ENCODE results near the gene NCMAP.
"Not testable (repeated sequence)": the region's sequence is repeated elsewhere in the genome, so short reads cannot be mapped to it uniquely, and the experiment has no call there.

The NCMAP gene, protein sequence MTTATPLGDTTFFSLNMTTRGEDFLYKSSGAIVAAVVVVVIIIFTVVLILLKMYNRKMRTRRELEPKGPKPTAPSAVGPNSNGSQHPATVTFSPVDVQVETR

DNA sequence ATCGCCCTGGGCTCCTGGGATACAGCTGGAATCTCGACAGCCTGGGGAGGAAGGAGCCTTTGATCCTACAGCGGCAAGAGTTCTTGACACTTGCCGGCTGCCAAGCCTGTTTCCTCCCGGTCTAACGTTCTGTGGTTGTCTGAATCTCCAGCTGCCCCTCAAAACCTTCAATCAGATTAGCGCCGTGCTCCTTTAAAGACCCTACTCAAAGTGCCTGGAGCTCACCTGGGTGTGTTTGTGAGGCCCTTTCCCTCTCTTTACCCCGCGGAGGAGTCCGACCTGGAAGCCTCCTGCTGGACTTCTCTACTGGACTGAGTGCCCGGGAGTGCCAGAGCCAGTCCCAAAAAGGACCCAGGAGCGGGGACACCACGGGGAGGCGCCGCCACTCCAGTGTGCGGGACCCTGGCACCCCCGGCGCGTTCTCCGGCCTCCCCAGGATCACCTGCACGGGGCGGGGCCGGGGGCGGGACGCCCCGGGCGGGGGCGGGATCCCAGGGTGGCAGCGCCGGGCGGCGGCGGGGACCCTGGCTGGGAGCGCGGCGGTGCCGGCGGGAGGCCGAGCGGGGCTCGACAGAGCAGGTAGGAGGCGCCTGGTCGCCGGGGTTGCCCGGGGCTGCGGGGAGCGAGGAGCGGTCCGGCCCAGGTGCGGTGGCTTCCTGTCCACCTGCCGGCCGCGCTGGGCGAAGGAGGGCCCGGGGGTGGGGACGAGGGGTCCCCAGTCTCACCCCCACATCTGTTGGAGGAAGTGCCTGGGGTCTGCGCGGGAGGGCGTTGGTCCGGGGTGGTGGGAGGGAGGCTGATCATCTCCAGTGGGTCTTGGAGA, at the start of gene NCMAP:
NCMAP (plus strand) TSS at position 497 of the 823 bp plus-strand sequence. CDS start 39,344 bp downstream, outside the sequence.
- no peak for DNase-seq

DNA sequence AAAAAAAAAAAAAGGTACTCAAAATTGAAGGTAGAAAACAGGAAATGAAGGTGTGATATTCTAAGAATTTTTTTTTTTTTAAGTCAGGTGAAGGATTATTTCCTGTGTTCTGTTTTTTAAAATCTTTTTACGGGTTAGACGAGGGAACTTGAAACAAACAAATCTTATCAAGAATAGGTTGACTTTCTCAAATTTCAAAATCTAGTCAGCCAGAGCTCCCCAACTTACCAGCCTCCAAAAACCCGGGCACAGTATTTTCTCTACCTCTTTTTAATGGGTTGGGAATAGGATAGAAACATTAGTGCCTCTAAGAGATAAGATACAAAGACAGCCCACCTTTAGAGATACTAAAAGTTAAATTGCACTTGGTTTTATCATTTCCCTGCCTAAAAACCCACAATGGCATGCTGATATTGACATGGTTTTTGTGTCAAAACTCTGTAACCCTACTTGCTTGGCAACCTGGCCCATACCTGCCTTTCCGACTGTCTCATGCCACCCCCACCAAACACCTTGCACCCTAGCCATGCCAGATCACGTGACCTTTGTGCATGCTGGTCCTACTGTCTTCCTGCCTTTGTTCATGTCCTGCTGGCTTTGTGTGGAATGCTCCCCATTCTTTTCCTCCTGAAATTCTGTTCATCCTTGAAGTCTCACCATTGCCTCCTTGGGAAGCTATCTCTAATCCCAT, 49.1 kb upstream of the NCMAP start:
- no peak for DNase-seq

DNA sequence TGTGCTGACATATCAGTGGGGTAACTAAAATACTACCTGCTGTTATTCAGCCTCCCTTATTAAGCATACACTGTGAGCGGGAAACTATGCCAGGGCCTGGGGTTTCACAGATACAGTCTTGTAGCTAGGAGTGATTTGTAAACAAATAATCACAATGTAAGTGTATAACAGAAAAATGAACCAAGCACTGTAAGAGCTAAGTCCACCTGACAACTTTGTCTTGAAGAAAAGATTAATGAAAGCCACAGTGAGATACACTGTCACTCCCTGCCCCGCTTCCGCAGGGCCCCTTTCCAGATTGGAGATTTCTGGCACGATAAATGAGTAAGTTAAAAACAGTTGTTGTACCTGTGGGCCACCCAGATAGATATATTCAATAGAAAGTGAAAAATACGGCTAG, 48.5 kb upstream of the NCMAP start:
- no peak for DNase-seq

DNA sequence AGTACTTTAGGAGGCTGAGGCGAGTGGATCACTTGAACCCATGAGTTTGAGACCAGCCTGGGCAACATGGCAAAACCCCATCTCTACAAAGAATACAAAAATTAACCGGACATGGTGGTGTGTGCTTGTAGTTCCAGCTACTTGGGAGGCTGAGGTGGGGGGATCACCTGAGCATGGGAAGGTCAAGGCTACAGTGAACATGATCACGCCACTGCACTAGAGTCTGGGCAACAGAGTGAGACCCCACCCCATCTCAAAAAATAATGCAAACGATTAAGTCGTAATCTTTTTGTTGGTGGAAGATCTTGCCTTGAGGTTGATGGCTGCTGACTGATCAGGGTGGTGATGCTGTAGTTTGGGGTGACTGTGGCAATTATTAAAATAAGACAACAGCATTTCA, 47.0 kb upstream of the NCMAP start:
- no peak for DNase-seq

DNA sequence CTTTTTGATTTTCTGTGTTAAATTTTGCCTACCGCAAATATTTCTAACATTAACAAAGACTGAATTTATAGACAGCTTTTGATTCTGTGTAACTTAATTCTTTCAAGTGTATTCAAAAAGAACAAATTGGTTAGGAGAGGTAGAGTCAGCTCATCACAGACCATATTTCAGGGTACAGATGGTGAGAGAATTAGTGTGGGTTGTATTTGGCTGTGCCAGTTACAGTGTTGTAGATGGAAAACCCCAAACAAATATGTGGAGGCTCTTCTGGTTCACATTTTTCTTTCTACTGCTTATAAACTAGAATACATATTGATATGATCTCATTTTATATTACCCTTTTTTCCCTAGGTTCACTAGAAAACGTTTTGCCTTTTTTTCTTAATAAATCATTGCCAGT, 42.2 kb upstream of the NCMAP start:
- no peak for DNase-seq

DNA sequence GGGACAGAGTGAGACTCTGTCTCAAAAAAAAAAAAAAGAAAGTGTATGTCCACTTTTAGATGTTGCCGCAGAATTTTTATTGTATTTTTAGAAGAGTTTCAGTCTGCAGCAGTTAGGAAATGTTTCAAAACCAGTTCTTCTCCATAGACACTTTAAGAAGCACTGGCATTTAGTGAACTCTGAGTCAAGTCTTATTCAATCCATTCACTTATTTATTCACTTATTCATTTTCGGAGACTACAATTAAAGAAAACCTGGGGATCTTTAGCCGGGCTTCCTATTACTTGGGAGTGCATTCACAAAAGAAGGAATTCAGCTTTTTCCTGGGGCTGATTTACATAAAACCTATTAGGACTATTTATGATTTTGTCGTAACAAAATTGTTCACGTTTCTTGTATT, 40.9 kb upstream of the NCMAP start:
- no peak for DNase-seq

DNA sequence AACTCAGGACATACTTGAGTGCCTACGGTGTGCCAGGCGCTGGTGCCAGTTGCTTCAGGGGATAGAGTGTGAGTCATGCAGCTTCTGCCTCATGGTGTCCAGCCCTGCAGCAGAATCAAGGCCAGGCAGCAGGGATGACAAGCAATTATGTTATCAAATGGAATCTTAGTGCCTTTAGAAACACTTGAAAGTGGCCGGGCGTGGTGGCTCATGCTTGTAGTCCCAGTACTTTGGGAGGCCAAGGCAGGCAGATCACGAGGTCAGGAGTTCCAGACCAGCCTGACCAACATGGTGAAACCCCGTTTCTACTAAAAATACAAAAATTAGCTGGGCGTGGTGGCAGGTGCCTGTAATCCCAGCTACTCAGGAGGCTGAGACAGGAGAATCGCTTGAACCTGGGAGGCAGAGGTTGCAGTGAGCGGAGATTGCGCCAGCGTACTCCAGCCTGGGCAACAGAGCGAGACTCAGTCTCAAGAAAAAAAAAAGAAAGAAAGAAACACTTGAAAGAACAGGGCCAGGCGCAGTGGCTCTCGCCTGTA, 40.1 kb upstream of the NCMAP start:
- not testable (repeated sequence) for DNase-seq

DNA sequence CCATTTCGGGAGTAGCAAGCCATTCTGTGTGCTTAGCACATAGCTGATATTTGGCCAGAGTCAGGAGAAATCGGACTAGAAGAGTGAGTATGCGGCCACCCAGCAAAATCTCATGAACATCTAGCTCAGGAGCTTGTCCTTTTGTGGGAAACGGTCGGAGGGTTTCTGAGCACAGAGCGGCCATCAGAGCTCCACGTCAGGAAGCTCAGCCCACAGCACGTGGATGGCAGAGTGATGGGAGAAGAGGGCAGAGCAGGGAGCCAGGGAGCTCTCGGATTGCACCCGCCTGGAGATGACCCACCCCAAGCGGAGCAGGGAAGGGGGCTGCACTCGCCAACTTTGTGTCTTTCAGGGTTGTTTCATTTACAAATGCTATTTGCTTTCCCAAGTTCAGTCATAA, 39.4 kb upstream of the NCMAP start:
- DNase-seq, result no peak

DNA sequence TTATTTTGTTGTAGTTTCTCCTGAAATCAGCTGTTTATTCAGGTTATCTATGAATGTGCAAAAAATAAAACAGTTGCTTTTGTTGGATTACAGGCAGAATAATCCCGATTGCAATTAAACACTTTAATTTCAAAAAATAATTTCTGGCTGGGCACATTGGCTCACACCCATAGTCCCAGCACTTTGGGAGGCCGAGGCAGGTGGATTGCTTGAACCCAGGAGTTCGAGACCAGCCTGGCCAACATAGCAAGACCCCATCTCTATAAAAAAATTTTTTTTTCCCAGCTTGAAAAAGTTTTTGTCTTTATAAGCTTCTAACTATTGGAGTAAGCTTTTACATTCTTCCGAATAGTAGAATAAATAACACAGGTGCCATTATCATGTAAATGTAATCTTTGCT, 38.0 kb upstream of the NCMAP start:
- no peak for DNase-seq

DNA sequence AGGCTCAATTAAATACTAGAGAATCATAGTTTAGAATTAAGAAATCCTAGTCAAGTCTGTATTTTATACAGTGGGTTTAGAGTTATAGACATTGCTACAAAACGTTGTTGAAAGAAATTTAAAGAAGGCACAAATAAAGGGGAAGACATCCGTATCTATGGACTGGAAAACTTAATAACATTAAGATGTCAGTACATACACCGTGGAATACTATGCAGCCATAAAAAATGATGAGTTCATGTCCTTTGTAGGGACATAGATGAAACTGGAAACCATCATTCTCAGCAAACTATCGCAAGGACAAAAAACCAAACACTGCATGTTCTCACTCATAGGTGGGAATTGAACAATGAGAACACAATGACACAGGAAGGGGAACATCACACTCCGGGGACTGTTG, 35.6 kb upstream of the NCMAP start:
- DNase-seq, result not testable (repeated sequence)

DNA sequence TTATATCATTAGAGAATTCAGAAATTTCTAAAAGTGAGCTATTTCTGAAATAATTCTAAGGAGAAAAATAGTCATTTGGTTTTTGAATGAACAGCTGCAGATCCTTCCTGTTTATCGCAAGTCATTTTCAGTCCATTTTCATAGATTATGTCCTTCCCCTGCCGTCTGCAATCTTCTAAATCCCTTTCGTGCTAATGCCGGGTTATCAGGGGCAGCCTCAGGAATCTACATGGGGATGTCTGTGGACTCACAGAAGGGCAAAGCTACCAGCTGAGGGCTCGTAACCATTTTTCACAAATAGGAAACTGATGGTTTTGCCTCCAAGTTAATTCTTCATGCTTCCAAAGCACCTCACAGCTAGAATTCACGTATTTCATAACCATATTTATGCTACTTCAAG, 30.3 kb upstream of the NCMAP start:
- DNase-seq, result no peak

DNA sequence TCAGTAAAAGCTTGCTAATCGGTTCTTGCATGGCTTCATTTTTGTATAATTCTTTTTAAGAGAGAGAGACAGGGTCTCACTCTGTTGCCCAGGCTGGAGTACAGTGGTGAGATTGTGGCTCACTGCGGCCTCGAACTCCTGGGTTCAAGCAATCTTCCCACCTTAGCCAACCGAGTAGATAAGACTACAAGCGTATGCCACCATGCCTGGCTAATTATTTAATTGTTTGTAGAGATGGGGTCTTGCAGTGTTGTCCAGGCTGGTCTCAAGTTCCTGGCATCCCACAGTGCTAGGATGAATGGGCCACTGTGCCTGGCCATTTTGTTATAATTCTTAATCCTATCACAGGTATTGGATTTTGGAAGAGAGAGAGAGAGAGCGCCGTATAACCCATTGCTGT, 29.8 kb upstream of the NCMAP start:
- no peak for DNase-seq

DNA sequence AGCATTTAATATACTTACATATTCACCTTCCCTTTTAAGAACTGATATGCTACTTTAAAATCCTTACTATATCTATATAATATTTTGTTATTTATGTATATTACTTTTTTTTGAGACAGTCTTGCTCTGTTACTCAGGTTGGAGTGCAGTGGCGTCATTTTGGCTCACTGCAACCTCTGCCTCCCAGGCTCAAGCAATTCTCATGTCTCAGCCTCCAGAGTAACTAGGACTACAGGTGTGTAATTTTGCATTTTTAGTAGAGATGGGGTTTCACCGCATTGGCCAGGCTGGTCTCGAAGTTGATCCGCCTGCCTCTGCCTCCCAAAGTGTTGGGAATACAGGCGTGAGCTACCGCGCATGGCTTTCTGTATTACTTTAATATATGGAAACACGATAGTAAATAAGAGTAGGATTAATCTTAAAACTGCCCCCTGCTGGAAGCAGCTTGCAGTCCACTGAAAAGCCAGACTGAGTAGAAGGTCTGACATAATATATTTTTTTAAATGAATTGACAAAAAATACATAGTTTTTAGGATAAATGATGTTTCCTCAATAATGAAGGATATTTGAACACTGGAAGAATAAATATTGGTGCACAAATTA, 28.8 kb upstream of the NCMAP start:
- DNase-seq, result peak; percentile 42 to 62

DNA sequence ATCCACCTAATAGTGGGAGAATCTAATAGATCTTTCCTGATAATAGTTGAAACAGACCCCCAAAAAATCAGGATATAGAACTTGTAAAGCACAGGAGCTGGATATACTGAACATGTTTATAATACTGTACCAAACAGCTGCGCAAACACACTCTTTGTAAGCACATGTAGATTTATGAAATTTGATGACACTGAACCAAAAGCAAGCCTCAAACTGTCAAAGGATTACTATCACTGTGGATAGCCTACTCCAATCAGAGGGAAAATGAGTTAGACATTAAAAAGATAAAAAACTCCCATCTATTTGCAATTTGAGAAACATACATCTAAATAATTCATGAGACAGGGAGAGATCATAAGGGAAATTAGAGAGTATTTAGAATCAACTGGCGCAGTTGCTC, 27.1 kb upstream of the NCMAP start:
- no peak for DNase-seq

DNA sequence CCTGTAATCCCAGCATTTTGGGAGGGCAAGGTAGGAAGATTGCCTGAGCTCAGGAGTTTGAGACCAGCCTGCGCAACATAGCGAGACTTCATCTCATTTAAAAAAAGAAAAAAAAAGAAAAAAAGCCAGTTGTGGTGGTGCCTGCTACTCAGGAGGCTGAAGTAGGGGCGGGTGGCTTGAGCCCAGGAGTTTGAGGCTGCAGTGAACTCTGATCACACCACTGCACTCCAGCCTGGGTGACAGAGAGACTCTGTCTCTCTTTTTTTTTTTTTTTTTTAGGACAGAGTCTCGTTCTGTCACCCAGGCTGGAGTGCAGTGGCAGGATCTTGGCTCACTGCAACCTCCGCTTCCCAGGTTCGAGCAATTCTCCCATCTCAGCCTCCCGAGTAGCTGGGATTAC, 26.6 kb upstream of the NCMAP start:
- not testable (repeated sequence) for DNase-seq

DNA sequence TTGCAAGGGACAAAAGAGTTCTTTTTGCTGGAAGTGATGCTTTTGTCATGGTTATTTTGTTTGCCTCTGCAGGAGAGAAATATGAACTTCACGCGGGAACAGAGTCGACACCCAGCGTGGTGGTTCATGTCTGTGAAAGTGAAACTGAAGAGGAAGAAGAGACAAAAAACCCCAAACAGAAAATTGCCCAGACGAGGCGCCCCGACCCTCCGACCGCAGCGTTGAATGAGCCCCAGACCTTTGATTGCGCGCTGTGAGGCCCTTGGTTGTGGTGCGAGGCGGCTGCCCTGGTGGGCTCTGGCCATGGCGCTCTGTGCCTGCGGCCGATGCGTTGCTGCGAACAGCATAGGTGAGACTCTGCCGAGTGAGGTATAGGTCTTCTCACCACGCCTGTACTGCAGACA, 20.9 kb upstream of the NCMAP start:
- peak in 1 of 2 experiments; percentile 22 for DNase-seq

DNA sequence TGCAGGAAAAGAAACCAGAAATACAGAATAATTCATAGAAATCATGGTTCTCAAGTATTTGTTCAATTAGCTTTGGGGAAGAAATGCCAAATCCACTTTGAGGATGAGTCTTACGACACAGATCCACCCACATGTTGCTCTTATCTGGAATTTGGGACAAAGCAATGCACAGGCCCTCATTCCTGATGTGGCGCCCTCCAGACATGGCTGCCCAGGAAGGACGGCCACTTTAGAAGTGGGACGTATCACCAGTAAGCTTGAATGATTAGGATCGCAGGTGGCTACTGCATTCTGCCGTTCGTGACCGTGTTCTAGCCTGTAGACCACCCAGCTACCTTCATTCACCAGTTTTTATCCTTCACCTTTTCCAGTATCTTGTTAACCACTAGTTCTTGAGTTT, 20.1 kb upstream of the NCMAP start:
- no peak for DNase-seq

DNA sequence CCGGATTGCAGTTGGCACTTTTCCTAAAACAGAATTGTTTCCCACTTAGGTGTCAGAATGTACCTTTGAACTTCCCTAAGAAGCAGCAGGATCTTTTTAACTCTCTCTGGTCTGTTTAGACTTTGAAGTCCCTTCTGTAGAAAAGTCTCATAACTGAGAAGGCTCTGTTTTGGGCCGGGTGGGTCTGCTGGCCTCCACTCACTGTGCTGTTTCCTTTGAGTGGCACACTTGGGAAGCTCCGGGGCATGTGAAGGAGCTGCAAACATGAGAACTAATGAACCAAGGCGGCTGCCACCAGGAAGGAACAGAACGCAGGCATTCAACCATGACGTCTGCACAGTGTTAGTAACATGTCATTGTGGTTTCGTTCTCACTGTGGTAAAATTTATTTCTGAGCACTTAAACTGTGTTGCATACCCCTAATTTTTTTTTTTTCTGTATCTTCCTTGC, 19.5 kb upstream of the NCMAP start:
- DNase-seq, result no peak

DNA sequence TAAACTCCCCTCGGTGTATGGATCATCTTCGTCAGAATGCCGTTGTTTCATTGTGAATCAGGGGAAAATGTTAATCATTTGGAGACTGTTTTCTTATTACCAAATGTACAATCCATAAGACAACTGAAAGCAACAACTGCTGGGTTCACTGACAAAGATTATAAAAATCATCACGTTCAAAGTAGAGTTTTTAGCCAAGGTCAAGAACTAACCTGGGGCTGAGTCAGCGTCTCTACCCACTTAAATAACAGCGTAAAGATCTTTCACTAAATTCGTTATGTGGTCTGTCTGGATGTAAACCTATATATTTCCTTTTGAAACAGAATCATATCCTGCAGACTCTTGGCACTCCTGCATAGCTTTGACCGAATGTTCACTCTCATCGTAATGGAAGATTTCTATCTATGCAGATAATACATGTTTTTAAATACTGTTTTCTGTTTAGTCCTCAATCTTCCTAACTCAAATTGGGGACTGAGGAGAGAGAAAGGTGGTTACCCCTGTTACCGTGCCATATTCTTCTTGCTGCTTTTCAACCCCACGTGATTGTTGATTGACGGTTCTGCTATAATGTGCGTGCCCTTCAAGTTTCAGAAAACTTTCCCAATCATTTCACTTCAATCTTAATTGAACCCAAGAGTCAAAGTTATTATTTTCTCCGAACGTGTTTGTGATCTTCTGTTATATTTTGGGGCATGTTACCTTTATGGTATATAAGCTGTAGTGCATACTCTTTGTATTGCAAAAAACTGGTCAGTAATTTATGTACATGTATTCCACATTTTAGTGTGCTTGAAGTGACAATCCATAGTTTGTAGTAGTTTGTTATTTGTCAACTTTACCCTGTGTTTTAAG, 15.6 kb upstream of the NCMAP start:
- no peak for DNase-seq

DNA sequence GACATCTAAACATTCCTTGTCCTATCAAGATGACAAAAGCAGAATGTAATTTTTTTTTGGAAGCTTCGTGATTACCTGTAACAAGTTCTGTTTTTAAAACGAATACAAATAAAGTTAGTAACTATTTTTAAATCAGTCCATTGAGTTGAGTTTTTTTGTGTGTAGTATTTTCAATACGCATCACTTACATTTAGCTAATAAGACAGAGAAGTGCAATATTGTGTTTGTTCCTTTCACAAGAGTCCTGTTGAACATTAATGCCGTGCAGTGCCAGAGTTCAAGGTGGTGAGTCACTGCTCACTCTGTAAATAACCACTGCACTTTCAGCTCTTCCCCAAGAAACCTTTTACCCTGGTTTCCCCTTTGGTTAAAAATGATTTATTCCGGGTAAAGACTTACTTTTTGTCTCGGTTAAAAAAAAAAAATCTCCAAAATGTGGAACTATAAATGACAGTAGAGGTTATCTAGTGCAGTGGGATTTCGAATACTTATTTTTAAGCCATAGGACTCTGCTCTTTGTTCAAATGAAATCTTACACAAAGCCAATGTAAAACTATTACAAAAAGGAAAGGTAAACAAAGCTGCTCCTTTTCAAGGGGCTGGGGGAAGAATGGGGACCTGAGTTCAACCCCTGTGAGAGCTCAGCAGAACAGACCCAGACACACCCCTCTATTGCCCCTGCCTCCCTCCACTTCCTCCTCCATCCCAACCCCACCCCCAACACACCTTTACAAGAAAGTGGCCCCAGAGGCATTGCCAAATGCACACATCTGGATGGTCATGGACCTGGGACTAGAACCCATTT, 14.8 kb upstream of the NCMAP start:
- no peak for DNase-seq

DNA sequence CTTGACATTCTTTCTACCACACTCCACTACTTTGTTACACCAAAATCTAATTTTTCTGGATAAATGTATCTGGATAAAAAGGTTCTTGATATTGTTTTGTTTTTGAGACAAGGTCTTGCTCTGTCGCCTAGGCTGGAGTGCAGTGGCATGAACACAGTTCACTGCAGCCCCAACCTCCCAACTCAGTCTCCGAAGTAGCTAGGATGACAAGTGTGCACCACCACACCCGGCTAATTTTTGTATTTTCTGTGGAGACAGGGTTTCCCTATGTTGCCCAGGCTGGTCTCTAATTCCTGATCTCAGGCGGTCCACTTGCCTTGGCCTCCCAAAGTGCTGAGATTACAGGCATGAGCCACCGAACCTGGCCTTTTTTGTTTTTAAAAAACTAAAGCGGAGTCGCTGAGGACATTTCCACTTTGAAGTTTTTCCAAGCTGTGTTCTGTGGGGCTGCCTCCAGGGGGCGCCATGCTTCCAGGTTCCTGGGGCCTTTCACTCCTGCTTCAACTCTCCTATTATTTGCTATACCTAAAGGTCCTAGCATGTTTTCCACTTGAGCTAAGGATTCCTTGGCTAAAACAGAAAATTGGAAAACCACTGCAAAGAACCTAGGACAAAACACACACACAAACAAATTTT, 14.1 kb upstream of the NCMAP start:
- no peak for DNase-seq
